GM21367 (cell line): Measurements from ENCODE around the gene MAP4.
"Not testable (repeated sequence)": the region's sequence is repeated elsewhere in the genome, so short reads cannot be mapped to it uniquely, and the experiment has no call there.

Experiments used
- ATAC-seq: cut with Tn5 transposase; IDR thresholded peaks from one replicate; pipeline ENCODE4 v1.9.1; 2021; ENCODE audit not compliant: unreplicated experiment

MAP4 gene

GRCh38 chr3:47849186-47849698 lies 167.0 kb downstream of the MAP4 start:
- no peak for ATAC-seq

- no peak for ATAC-seq
Measured at GRCh38 chr3:47848599-47849117, 167.6 kb downstream of the MAP4 start.

GRCh38 chr3:47847801-47848518 lies 168.3 kb downstream of the MAP4 start:
- no peak for ATAC-seq

- no peak for ATAC-seq
Measured at GRCh38 chr3:47847260-47847659, 169.0 kb downstream of the MAP4 start.

GRCh38 chr3:47846880-47847248 lies 169.4 kb downstream of the MAP4 start:
- ATAC-seq = no peak

GRCh38 chr3:47846186-47846879 lies 169.9 kb downstream of the MAP4 start:
- no peak for ATAC-seq

- no peak for ATAC-seq
Measured at GRCh38 chr3:47841786-47842349, 174.3 kb downstream of the MAP4 start.

GRCh38 chr3:47838503-47838902 lies 177.7 kb downstream of the MAP4 start:
- ATAC-seq = no peak

- no peak for ATAC-seq
Measured at GRCh38 chr3:47836986-47837385, 179.2 kb downstream of the MAP4 start.

GRCh38 chr3:47829482-47829881 lies 186.7 kb downstream of the MAP4 start:
- not testable (repeated sequence) for ATAC-seq

- no peak for ATAC-seq
Measured at GRCh38 chr3:47825590-47825989, 190.6 kb downstream of the MAP4 start.

- peak; percentile 97 for ATAC-seq
Measured at GRCh38 chr3:47824541-47825473, 191.4 kb downstream of the MAP4 start.

GRCh38 chr3:47817609-47818008 lies 198.6 kb downstream of the MAP4 start:
- ATAC-seq = no peak

- ATAC-seq = no peak
Measured at GRCh38 chr3:47813551-47814177, 202.6 kb downstream of the MAP4 start.

GRCh38 chr3:47804577-47804976 lies 211.6 kb downstream of the MAP4 start:
- ATAC-seq = no peak

GRCh38 chr3:47803480-47804025 lies 212.7 kb downstream of the MAP4 start:
- ATAC-seq = no peak

GRCh38 chr3:47802734-47803479 lies 213.3 kb downstream of the MAP4 start, which contains the start of gene DHX30:
Gene DHX30 (plus strand): TSS chr3:47803138. CDS start chr3:47810684, 7,546 bp downstream.
- peak; percentile 75 for ATAC-seq
